OCI-LY3 (cell line): ENCODE data around the gene PKP1.

ENCODE experiments used
- CTCF ChIP-seq: fragments of 200-600, 300-600 bp; sonication (generic); IDR thresholded peaks from 2 replicates; pipeline ENCODE4 v1.5.1; 2014; ENCODE audit warnings: antibody characterized with exemption, low read length, low read depth
- EZH2phosphoT487 ChIP-seq: fragments of 200-600 bp; shearing (Covaris generic); IDR thresholded peaks from 2 replicates; pipeline ENCODE4 v1.6.1; 2018; ENCODE audit warnings: antibody characterized with exemption, mixed run types, low read depth

DNA sequence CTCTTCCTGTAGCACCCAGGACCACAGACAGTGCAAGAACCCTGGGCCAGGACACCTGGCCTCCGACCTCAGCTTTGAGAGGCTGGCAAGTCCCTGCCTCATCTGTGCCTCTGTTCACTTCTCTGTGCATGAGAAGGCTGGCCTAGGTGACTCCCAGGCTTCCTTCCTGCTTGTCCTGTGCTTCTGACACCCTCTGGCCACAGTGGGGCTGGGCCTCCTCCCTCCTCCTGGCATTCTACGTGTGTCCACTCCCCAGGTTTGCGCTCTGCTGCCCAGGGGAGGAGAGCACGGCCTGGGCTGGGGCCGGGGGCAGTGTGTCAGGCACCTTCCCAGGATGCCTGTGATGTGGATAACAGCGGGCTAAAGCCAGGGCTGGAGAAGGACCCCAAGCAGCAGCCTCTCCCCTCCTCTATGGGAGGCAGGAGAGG, 30.3 kb upstream of the PKP1 start:
- no peak for TF ChIP-seq CTCF
- no peak for TF ChIP-seq EZH2phosphoT487
